ENCODE data around the gene TEK. TPM values are rescaled to one million over a fixed set of nuclear protein-coding genes. Genes with fewer than 3 reads are reported as not detected.

The TEK gene
- total RNA-seq, 1 donor from 2014 or later = 2.7 TPM

DNA sequence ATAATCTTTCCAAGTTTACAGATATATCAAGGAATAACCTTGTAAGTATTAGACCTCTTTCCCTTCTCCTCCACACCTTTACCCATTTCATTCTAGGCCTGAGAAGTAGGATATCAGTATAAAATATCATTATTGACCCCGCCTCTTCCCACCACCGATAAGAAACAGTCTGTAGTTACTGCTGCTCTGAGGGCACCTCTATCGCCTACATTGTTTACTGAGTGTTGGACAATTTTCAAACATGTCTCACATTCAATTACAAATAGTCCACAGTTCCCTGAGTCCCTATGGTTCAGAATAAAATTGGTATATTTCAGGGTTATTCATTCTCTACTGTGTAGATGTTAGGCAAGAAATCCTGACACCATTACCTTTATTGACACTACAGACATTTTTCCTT lies 73.4 kb downstream of the TEK start:
- TF ChIP-seq, protein P1, sequence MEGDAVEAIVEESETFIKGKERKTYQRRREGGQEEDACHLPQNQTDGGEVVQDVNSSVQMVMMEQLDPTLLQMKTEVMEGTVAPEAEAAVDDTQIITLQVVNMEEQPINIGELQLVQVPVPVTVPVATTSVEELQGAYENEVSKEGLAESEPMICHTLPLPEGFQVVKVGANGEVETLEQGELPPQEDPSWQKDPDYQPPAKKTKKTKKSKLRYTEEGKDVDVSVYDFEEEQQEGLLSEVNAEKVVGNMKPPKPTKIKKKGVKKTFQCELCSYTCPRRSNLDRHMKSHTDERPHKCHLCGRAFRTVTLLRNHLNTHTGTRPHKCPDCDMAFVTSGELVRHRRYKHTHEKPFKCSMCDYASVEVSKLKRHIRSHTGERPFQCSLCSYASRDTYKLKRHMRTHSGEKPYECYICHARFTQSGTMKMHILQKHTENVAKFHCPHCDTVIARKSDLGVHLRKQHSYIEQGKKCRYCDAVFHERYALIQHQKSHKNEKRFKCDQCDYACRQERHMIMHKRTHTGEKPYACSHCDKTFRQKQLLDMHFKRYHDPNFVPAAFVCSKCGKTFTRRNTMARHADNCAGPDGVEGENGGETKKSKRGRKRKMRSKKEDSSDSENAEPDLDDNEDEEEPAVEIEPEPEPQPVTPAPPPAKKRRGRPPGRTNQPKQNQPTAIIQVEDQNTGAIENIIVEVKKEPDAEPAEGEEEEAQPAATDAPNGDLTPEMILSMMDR (IDR thresholded peaks at IDR 0.05) = no peak
- peaks cover 11% of the 10 kb centered on the region for H3K9me3 Mint-ChIP-seq (ENCODE audit: low read depth)
- no peak for DNase-seq (ENCODE audit: low spot score)
- peaks cover 6% of the 10 kb centered on the region for H3K36me3 Mint-ChIP-seq (ENCODE audit: low read depth)
- H3K27me3 Mint-ChIP-seq (ENCODE audit: low read depth) = no peaks in the 10 kb centered on the region
- no peak overlapping the region for H3K4me3 Mint-ChIP-seq (ENCODE audit: unreplicated experiment)
- no peak overlapping the region for H3K27ac Mint-ChIP-seq (ENCODE audit: unreplicated experiment)
- H3K4me1 Mint-ChIP-seq (ENCODE audit: low read depth) = peaks cover 53% of the 10 kb centered on the region

DNA sequence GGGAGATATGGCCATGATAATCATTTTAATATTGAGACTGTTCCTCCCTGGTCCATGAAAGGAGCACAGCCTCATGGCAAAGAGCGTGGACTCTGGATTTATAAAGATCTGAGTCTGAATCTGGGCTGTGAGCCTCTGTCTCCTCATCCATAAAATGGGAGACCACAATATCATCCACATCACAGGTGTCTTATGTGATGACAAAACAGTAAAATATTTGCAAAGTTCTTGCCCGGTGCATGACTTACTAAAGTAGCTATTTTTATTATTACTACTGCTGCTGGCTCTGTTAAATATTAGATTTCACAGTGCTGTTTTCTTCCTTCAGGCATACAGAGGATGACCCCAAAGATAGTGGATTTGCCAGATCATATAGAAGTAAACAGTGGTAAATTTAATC lies 74.1 kb downstream of the TEK start:
- TF ChIP-seq, protein P1 (IDR thresholded peaks at IDR 0.05) = no peak
- peaks cover 3% of the 10 kb centered on the region for H3K36me3 Mint-ChIP-seq (ENCODE audit: low read depth)
- H3K27me3 Mint-ChIP-seq (ENCODE audit: low read depth) = no peaks in the 10 kb centered on the region
- H3K9me3 Mint-ChIP-seq (ENCODE audit: low read depth) = peaks cover 6% of the 10 kb centered on the region
- H3K4me1 Mint-ChIP-seq (ENCODE audit: low read depth) = peaks cover 53% of the 10 kb centered on the region
- H3K27ac Mint-ChIP-seq (ENCODE audit: unreplicated experiment) = no peak overlapping the region
- no peak overlapping the region for H3K4me3 Mint-ChIP-seq (ENCODE audit: unreplicated experiment)
- no peak for DNase-seq (ENCODE audit: low spot score)

DNA sequence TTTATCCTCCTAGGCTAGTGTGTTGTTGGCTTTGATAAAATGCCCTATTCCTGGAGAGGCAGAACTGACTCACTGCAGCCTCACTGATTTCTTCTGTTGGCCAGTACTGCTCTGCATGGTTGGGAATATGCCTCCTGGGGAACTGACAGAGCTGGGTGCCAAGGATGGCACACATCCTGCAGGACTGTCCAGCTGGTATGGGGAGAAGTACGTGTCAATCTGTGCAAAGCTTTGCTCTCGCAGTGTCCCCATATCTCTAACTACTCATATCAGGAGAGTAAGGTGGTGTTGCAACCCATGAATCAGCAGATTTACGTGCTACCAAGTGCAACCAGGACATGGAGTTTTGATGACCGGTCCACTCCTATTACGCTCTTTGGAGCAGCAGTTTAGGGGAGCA lies 74.7 kb downstream of the TEK start:
- Mint-ChIP-seq H3K36me3 (ENCODE audit: low read depth) (peaks cover 2% of the 10 kb centered on the region), H3K27me3 (ENCODE audit: low read depth) (no peaks in the 10 kb centered on the region), H3K4me3 (ENCODE audit: unreplicated experiment) (no peak overlapping the region), H3K4me1 (ENCODE audit: low read depth) (peaks cover 53% of the 10 kb centered on the region), H3K9me3 (ENCODE audit: low read depth) (peaks cover 3% of the 10 kb centered on the region), H3K27ac (ENCODE audit: unreplicated experiment) (no peak overlapping the region)
- DNase-seq (ENCODE audit: low spot score) = no peak
- TF ChIP-seq, protein P1 (IDR thresholded peaks at IDR 0.05) = no peak

DNA sequence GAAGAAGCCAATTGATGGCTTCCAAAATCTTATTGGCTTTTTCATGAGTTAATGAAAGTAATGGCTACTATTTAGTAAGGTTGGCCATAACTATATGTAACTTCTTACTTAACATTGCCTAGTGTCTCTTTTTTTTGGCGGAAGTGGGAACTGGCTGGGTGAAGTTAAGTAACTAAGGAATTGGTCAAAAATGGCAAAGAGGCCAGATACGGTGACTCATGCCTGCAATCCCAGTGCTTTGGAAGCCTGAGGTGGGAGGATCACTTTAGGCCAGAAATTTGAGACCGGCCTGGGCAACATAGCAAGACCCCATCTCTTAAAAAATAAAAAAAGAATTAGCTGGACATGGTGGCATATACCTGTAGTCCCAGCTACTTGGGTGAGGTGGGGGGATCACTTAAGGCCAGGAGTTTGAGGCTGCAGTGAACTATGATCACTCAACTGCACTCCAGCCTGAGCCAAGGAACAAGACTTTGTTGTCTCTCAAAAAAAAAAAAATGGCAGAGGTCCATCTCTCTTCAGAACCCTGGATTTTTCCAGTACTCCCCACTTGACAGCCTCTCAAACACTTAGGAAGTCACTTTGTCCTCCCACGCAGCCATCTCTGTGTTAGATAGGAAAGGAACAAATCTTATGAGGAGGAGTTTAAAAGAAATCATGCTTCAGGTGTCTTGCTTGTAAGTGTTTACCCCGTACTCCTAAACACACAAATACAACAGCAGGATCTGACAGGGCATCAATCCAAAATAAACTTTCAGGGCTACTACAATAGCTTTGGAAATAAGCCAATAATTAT lies 75.7 kb downstream of the TEK start:
- Mint-ChIP-seq H3K27ac (ENCODE audit: unreplicated experiment) (no peak overlapping the region), H3K4me1 (ENCODE audit: low read depth) (peaks cover 43% of the 10 kb centered on the region), H3K4me3 (ENCODE audit: unreplicated experiment) (no peak overlapping the region), H3K9me3 (ENCODE audit: low read depth) (peaks cover 5% of the 10 kb centered on the region), H3K27me3 (ENCODE audit: low read depth) (no peaks in the 10 kb centered on the region), H3K36me3 (ENCODE audit: low read depth) (no peaks in the 10 kb centered on the region)
- DNase-seq (ENCODE audit: low spot score) = no peak
- TF ChIP-seq, protein P1 (IDR thresholded peaks at IDR 0.05) = no peak

DNA sequence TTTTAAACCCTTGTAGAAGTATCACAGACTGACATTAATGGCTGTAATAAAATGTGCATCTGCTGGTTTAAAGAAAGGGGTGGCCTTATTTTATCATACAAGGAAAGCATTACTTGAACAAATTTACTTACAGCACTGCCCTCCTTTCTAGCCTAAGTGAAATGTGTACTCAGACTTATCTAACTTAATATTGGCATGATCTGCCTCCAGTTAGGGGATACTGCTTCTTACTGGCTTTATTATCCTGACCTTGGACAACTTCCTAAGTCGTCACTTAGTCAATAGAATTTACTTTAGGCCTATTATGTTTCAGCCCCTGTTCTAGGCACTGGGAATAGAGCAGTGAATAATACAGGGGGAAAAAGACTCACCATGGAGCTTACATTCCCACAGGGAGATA lies 79.4 kb downstream of the TEK start:
- Mint-ChIP-seq H3K27me3 (ENCODE audit: low read depth) (no peaks in the 10 kb centered on the region), H3K4me1 (ENCODE audit: low read depth) (peaks cover 35% of the 10 kb centered on the region), H3K4me3 (ENCODE audit: unreplicated experiment) (no peak overlapping the region), H3K27ac (ENCODE audit: unreplicated experiment) (no peak overlapping the region), H3K9me3 (ENCODE audit: low read depth) (peaks cover 6% of the 10 kb centered on the region), H3K36me3 (ENCODE audit: low read depth) (no peaks in the 10 kb centered on the region)
- DNase-seq (ENCODE audit: low spot score) = no peak
- TF ChIP-seq, protein P1 (IDR thresholded peaks at IDR 0.05) = no peak

Data from chondrocyte (in vitro differentiated cells).